Stimulated activated CD4-positive, alpha-beta T cell treated with anti-CD3 and anti-CD28 coated beads, Interleukin-2, amount 100 ng/mL, for 48 hours (primary cell): ENCODE data around the gene MFAP2.

Experiments
- DNase-seq, 2 donors: peaks; one replicate each; pipeline ENCODE4 v3.0.0-alpha.2; 2020

Gene MFAP2

GRCh38 chr1:16926491-16927073 lies 53.8 kb downstream of the MFAP2 start:
- no peak for DNase-seq

- DNase-seq, result no peak
Observed at GRCh38 chr1:16925635-16926490, 54.6 kb downstream of the MFAP2 start.

GRCh38 chr1:16924919-16925477 lies 55.4 kb downstream of the MFAP2 start:
- no peak for DNase-seq
